ENCODE measurements around the gene KLHL29. TPM values are rescaled to one million over a fixed set of nuclear protein-coding genes. Genes with fewer than 3 reads are reported as not detected.
A peak's percentile ranks its signal among the peaks of the same experiment; 100 is the strongest.

The KLHL29 gene
- total RNA-seq, 1 donor from 2014 or later = 3.3 TPM

GRCh38 chr2:23377771-23378170, 7.2 kb upstream of the KLHL29 start:
- intact Hi-C loops (cut with micrococcal nuclease) = no loop called here
- Mint-ChIP-seq H3K4me1 (ENCODE audit: low read depth) (peaks cover 12% of the 10 kb centered on the region), H3K4me3 (no peak overlapping the region), H3K9me3 (no peaks in the 10 kb centered on the region), H3K27me3 (ENCODE audit: insufficient read depth) (peaks cover 42% of the 10 kb centered on the region), H3K27ac (no peak overlapping the region), H3K36me3 (ENCODE audit: low read depth) (no peaks in the 10 kb centered on the region)
- DNase-seq (ENCODE audit: low spot score) = no peak

GRCh38 chr2:23378496-23378895, 6.5 kb upstream of the KLHL29 start:
- H3K4me3 Mint-ChIP-seq = no peak overlapping the region
- peaks cover 49% of the 10 kb centered on the region for H3K27me3 Mint-ChIP-seq (ENCODE audit: insufficient read depth)
- intact Hi-C loops (cut with micrococcal nuclease) = no loop called here
- peaks cover 12% of the 10 kb centered on the region for H3K4me1 Mint-ChIP-seq (ENCODE audit: low read depth)
- no peak for DNase-seq (ENCODE audit: low spot score)
- H3K27ac Mint-ChIP-seq = no peak overlapping the region
- no peaks in the 10 kb centered on the region for H3K36me3 Mint-ChIP-seq (ENCODE audit: low read depth)
- H3K9me3 Mint-ChIP-seq = no peaks in the 10 kb centered on the region

DNA sequence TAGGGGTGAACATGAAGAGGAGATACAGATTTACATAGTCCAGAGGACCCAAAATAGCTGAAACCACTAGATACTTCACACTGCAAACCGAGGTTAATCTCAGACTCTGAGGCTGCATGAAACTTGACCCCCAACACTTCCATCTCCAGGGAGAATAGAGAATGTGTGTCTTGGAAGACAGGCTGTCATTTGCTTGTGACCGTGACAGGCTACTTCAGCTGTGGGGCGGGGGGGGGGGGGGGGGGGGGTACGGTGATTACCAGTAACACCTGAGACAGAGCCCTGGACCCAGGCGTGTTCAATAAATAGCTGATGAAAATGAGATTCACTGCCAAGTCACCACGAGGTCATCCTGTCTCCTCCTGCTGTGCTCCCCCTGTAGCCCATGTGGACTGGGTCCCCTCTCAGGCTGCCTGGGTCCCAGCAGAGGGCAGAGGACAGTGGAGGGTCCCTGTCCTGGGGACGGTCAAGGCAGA, 5.7 kb upstream of the KLHL29 start:
- no peak overlapping the region for H3K4me3 Mint-ChIP-seq
- H3K9me3 Mint-ChIP-seq = no peaks in the 10 kb centered on the region
- intact Hi-C loops (cut with micrococcal nuclease) = no loop called here
- peaks cover 14% of the 10 kb centered on the region for H3K4me1 Mint-ChIP-seq (ENCODE audit: low read depth)
- H3K27ac Mint-ChIP-seq = no peak overlapping the region
- DNase-seq (ENCODE audit: low spot score) = no peak
- H3K27me3 Mint-ChIP-seq (ENCODE audit: insufficient read depth) = peaks cover 53% of the 10 kb centered on the region
- H3K36me3 Mint-ChIP-seq (ENCODE audit: low read depth) = no peaks in the 10 kb centered on the region

DNA sequence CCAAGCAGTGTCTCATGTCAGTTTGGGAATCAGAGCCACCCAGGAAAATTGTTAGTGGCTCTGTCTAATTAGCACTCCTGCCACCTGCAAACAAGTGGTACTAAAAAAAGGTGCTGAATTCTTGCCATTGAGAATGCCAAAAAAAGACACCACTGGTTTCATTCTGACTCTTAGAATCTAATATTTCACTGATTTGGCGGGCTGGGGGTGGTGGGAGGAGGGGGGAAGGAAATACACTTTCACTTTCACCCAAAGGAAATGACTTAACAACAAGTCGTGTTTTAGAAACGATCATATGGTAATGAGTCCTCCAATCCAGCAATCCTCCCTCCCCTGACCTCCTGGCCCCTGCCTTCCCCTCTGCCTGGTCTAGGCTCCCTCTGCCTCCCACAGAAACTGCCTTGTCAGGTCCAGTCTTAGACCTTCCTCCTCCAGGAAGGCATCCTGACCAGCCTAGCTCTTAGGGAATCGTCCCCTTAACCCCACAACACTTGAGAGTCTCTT, 4.4 kb upstream of the KLHL29 start:
- DNase-seq (ENCODE audit: low spot score) = no peak
- H3K36me3 Mint-ChIP-seq (ENCODE audit: low read depth) = no peaks in the 10 kb centered on the region
- H3K27me3 Mint-ChIP-seq (ENCODE audit: insufficient read depth) = peaks cover 44% of the 10 kb centered on the region
- H3K4me1 Mint-ChIP-seq (ENCODE audit: low read depth) = peaks cover 18% of the 10 kb centered on the region
- H3K27ac Mint-ChIP-seq = no peak overlapping the region
- intact Hi-C loops (cut with micrococcal nuclease) = loop anchor here (2.0 to 5.0 kb wide), 2 partner anchors 56 to 152 kb away; no protein-coding TSS in a partner anchor
- no peaks in the 10 kb centered on the region for H3K9me3 Mint-ChIP-seq
- peak overlapping the region; percentile 45 for H3K4me3 Mint-ChIP-seq

DNA sequence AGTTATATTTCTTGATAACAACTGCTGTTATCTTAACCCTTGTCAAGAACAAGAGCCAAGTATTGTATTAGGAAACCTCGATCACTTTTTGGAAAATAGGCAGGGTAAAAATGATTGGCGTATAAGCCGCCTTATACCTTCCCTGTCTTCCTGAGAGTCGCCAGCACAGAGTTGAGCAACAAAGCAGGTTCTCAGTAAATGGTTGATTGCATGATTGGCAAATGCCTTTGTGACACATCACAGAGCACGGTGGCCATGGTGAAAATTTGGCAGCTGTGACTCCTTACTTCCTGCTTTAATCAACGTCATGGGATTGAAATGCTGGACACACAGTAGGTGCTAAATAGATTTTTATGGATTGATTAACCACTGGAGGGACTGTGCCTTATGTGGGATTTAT, 3.9 kb upstream of the KLHL29 start:
- Mint-ChIP-seq H3K4me1 (ENCODE audit: low read depth) (peaks cover 18% of the 10 kb centered on the region), H3K9me3 (no peaks in the 10 kb centered on the region), H3K36me3 (ENCODE audit: low read depth) (no peaks in the 10 kb centered on the region), H3K27me3 (ENCODE audit: insufficient read depth) (peaks cover 41% of the 10 kb centered on the region), H3K4me3 (peak overlapping the region; percentile 45), H3K27ac (no peak overlapping the region)
- intact Hi-C loops (cut with micrococcal nuclease) = loop anchor here (2.0 to 5.0 kb wide), 2 partner anchors 56 to 151 kb away; no protein-coding TSS in a partner anchor
- DNase-seq (ENCODE audit: low spot score) = no peak

DNA sequence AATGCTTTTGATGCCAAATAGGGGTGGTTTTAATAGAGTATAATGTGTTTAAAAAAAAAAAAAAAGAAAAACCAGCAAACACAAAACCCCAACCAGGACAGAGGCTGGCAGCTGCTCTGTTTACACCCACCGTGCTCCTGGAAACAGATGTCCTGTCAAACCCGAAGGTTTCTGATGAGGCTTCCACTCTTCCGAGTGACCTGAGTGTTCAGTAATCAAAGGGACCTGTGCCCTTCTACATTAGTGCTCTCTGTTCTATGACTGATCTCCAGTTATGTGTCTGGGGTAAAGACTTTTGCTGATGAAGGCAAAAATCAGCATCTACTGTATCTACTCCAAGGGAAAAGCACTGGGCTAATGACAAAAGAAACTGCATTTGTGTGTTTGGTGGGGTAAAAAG, 3.5 kb upstream of the KLHL29 start:
- intact Hi-C loops (cut with micrococcal nuclease) = loop anchor here (2.0 to 5.0 kb wide), 2 partner anchors 55 to 151 kb away; no protein-coding TSS in a partner anchor
- Mint-ChIP-seq H3K27me3 (ENCODE audit: insufficient read depth) (peaks cover 41% of the 10 kb centered on the region), H3K9me3 (no peaks in the 10 kb centered on the region), H3K27ac (no peak overlapping the region), H3K36me3 (ENCODE audit: low read depth) (no peaks in the 10 kb centered on the region), H3K4me3 (no peak overlapping the region), H3K4me1 (ENCODE audit: low read depth) (peaks cover 18% of the 10 kb centered on the region)
- no peak for DNase-seq (ENCODE audit: low spot score)

GRCh38 chr2:23383100-23383499, 1.9 kb upstream of the KLHL29 start:
- peak overlapping the region; percentile 11 for H3K4me3 Mint-ChIP-seq
- no peak overlapping the region for H3K27ac Mint-ChIP-seq
- H3K36me3 Mint-ChIP-seq (ENCODE audit: low read depth) = no peaks in the 10 kb centered on the region
- H3K27me3 Mint-ChIP-seq (ENCODE audit: insufficient read depth) = peaks cover 48% of the 10 kb centered on the region
- intact Hi-C loops (cut with micrococcal nuclease) = loop anchor here (5.0 kb wide), 1 partner anchor 149 kb away; no protein-coding TSS in a partner anchor
- peaks cover 18% of the 10 kb centered on the region for H3K4me1 Mint-ChIP-seq (ENCODE audit: low read depth)
- no peaks in the 10 kb centered on the region for H3K9me3 Mint-ChIP-seq
- DNase-seq (ENCODE audit: low spot score) = no peak

GRCh38 chr2:23385351-23385747, 370 bp downstream of the KLHL29 start:
- Mint-ChIP-seq H3K27ac (no peak overlapping the region), H3K9me3 (no peaks in the 10 kb centered on the region), H3K4me3 (no peak overlapping the region), H3K27me3 (ENCODE audit: insufficient read depth) (peaks cover 68% of the 10 kb centered on the region), H3K4me1 (ENCODE audit: low read depth) (peaks cover 14% of the 10 kb centered on the region), H3K36me3 (ENCODE audit: low read depth) (no peaks in the 10 kb centered on the region)
- DNase-seq (ENCODE audit: low spot score) = no peak
- intact Hi-C loops (cut with micrococcal nuclease) = loop anchor here (5.0 kb wide), 1 partner anchor 67 kb away; no protein-coding TSS in a partner anchor

DNA sequence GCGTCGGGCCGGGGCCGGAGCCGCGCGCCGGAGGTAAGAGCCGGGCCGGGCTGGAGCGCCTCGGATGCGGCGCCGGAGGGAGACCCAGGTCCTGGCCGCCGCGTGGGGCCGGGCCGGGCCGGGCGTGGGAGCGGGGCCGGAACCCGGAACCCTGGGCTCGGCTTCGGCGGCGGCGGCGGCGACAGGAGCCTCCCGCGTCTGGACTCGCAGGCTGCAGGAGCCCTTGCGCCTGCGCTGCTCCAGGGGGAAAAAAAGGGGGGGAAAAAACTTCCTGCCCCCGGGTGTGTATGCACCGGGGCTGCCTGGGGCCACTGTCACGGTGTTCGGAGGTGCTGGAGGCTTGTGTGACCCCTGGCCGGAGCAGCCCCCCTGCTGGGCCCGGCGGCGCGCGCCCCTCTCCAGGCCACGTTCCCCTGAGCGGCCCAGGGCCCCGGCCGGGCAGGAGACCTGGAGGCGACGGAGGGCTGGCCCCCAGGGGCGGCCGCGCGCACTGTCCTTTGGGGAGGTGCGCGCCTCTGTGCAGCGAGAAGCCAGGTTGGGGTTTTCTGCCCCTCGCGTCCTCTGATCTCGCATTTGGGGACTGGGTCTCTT, 864 bp downstream of the KLHL29 start:
- Mint-ChIP-seq H3K27me3 (ENCODE audit: insufficient read depth) (peaks cover 68% of the 10 kb centered on the region), H3K36me3 (ENCODE audit: low read depth) (no peaks in the 10 kb centered on the region), H3K27ac (no peak overlapping the region), H3K9me3 (no peaks in the 10 kb centered on the region), H3K4me3 (peak overlapping the region; percentile 75), H3K4me1 (ENCODE audit: low read depth) (peaks cover 9% of the 10 kb centered on the region)
- no peak for DNase-seq (ENCODE audit: low spot score)
- intact Hi-C loops (cut with micrococcal nuclease) = loop anchor here (2.0 to 5.0 kb wide), 2 partner anchors 66 to 103 kb away; no protein-coding TSS in a partner anchor

DNA sequence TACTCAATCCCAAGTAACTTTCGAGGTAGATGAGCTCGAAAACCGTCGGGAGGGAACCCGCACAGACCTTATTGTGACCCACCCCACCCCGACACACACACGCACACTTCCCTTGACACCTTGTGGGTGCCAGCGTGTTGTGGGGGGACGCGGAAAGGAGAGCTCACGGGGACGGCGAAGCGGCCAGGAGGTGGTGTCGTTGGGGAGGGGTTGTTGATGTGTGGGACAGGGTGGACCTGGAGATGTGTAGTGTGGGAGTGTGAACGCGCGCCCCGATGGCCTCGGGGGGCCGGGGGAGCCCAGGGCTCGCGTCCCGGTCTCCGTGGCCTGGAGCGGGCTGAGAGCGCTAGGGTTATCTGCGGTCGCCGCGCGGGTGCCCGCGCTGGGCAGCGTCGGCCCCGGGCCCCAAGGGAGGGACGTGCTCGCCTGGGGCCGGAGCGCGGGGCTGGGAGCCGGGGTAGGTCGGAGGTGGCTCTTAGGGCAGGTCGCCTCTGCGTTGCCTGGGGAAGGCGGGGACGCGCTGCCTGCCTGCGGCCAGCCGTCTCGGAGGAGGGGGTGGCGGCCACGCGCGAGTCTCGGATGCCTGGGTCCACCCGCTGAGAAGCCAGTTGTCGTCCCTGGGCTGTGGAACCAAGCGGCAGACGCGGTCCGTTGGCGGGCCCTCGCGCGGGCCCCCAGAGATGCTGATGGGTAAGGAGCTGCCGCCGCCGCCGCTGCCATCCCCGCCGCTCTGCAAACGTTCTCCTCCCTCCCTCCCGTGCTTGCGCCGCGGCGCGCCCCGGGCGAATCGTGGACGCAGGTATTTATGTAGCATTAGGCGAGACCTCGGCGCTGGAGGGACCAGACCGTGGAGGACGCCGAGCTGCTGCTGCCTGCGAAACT, 1.6 kb downstream of the KLHL29 start:
- peaks cover 72% of the 10 kb centered on the region for H3K27me3 Mint-ChIP-seq (ENCODE audit: insufficient read depth)
- DNase-seq (ENCODE audit: low spot score) = no peak
- H3K27ac Mint-ChIP-seq = no peak overlapping the region
- H3K9me3 Mint-ChIP-seq = no peaks in the 10 kb centered on the region
- intact Hi-C loops (cut with micrococcal nuclease) = loop anchor here (2.0 to 5.0 kb wide), 2 partner anchors 66 to 102 kb away; no protein-coding TSS in a partner anchor
- H3K4me3 Mint-ChIP-seq = peak overlapping the region; percentile 75
- H3K4me1 Mint-ChIP-seq (ENCODE audit: low read depth) = peaks cover 5% of the 10 kb centered on the region
- no peaks in the 10 kb centered on the region for H3K36me3 Mint-ChIP-seq (ENCODE audit: low read depth)

GRCh38 chr2:23387221-23387550, 2.2 kb downstream of the KLHL29 start:
- Mint-ChIP-seq H3K4me3 (peak overlapping the region; percentile 71), H3K9me3 (no peaks in the 10 kb centered on the region), H3K27me3 (ENCODE audit: insufficient read depth) (peaks cover 71% of the 10 kb centered on the region), H3K36me3 (ENCODE audit: low read depth) (no peaks in the 10 kb centered on the region), H3K27ac (no peak overlapping the region), H3K4me1 (ENCODE audit: low read depth) (peaks cover 5% of the 10 kb centered on the region)
- intact Hi-C loops (cut with micrococcal nuclease) = loop anchor here (2.0 to 5.0 kb wide), 2 partner anchors 65 to 102 kb away; no protein-coding TSS in a partner anchor
- no peak for DNase-seq (ENCODE audit: low spot score)

GRCh38 chr2:23387845-23388244, 2.9 kb downstream of the KLHL29 start:
- no peak for DNase-seq (ENCODE audit: low spot score)
- Mint-ChIP-seq H3K36me3 (ENCODE audit: low read depth) (no peaks in the 10 kb centered on the region), H3K27me3 (ENCODE audit: insufficient read depth) (peaks cover 65% of the 10 kb centered on the region), H3K9me3 (no peaks in the 10 kb centered on the region), H3K4me1 (ENCODE audit: low read depth) (peaks cover 5% of the 10 kb centered on the region), H3K4me3 (peak overlapping the region; percentile 3), H3K27ac (no peak overlapping the region)
- intact Hi-C loops (cut with micrococcal nuclease) = loop anchor here (2.0 to 5.0 kb wide), 2 partner anchors 64 to 101 kb away; no protein-coding TSS in a partner anchor
